Pancreas (tissue), 10 donors: ENCODE measurements around the gene RAB26. TPM values are rescaled to one million over a fixed set of nuclear protein-coding genes. Genes with fewer than 3 reads are reported as not detected.
"Not testable (repeated sequence)": the region's sequence is repeated elsewhere in the genome, so short reads cannot be mapped to it uniquely, and the experiment has no call there.

Source experiments
- ATAC-seq, 4 donors: fragments of 200-7000 bp; cut with Tn5 transposase; one replicate each; pipeline versions ENCODE4 v1.8.0 to v1.9.1; 2020; ENCODE audit warnings: mild to moderate bottlenecking in 4 of 4, moderate library complexity in 4 of 4
- DNase-seq, 6 donors: peaks; one replicate each; pipeline ENCODE4 v3.0.0-alpha.2; 2020
- FAIRE-seq: peaks from 2 replicates; lab custom pipeline; 2012; peaks lifted over from hg19 to GRCh38; lab: Jason Lieb, UNC
- H3K27ac ChIP-seq, 4 donors: fragments of 200-600 bp; sonication (generic); 1 replicate in 3 of 4; 2 replicates in 1 of 4; pipeline versions ENCODE4 v1.5.0 to v1.8.0; 2020
- H3K27me3 ChIP-seq, 4 donors: fragments of 200-600 bp; one replicate each; pipeline ENCODE4 v1.8.0; 2021
- H3K36me3 ChIP-seq, 3 donors: fragments of 200-600 bp; sonication (generic) in 1 of 3; one replicate each; pipeline versions ENCODE4 v1.5.0 to v1.8.0; 2020 to 2021
- H3K4me1 ChIP-seq, 3 donors: fragments of 200-600 bp; one replicate each; pipeline ENCODE4 v1.8.0; 2021
- H3K4me3 ChIP-seq, 4 donors: fragments of 200-600 bp; sonication (generic) in 2 of 4; one replicate each; pipeline versions ENCODE4 v1.5.0 to v1.8.0; 2020 to 2021
- H3K9me3 ChIP-seq, 4 donors: fragments of 200-600 bp; one replicate each; pipeline ENCODE4 v1.8.0; 2021
- WGBS, 2 donors: extraction: QIAGEN DNeasy Blood & Tissue Kit; methylation state at CpG; one replicate each; pipeline ENCODE4 v1.1.7; 2013; 5-methylcytosine and 5-hydroxymethylcytosine counted together
- intact Hi-C, 3 donors: fragments of 100-400 bp; cut with DNase I; formaldehyde crosslinking; loops; one replicate each; pipeline versions ENCODE4 v1.11.1 to v1.14.2; 2022
- microRNA-seq, 2 donors: library from miRNA; unstranded; fragments of <30 nt; microRNA quantifications; one replicate each; pipeline versions ENCODE4 to v1.1.0, GENCODE V29; 2019 to 2020
- polyA plus RNA-seq, 2 donors: library from polyadenylated mRNA; stranded (reverse); fragments of 200-250 nt; gene quantifications; one replicate each; pipeline ENCODE4 v1.2.3, GENCODE V29; 2013
- total RNA-seq, 6 donors: library from RNA; stranded (reverse); fragmentation: NEBNext Ultra II Directional in 4 of 6; extraction: Animal tissue kit (Norgen Biotek cat#: 25700) in 4 of 6; gene quantifications; one replicate each; pipeline versions ENCODE4 v1.2.1 to v1.2.4, GENCODE V29; 2021 to 2023
- TF ChIP-seq, protein P1 (sequence below), 4 donors: fragments of 200-600 bp; sonication (generic) in 3 of 4; IDR thresholded peaks; one replicate each; pipeline versions ENCODE4 v1.5.0 to v1.8.0; 2021; ENCODE audit warnings: antibody characterized with exemption in 4 of 4
- donor health status: healthy with polysubstance abuse.
- donor health status: DM: no; HTN: no; CAD: no; lungs with moderate emphysema.
- donor health status: DM: no; HTN: no; CAD: no.
- donor health status: control.
- donor health status: control.
- donor health status: Bipolar disorder and iron deficiency.
- donor health status: DM: yes; HTN: yes; CAD: no.
- donor health status: DM: no; HTN: no; CAD: no.
- donor health status: DM: no; HTN: no; CAD: no.
- donor health status: DM: yes; HTN: yes; CAD: no.

RAB26 gene
- total and polyA plus RNA-seq, 8 donors = 19.2 to 255 (median 33.6) TPM

DNA sequence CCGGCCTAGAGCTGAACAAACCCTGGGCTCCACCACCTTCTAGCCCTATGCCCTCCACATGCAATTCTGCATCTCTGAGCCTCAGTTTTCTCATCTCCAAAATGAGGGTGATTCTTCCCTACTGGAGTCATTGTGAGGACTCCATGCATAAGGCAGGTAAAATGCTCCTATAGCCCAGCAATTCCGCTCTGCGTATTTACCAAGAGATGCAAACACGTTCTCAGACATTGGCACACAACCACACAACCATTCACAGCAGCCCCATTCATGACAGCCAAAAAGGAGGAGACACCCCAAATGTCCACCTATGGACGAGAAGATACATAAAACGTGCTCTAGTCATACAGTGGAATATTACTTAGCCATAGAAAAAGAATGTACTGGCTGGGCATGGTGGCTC, 51.9 kb downstream of the RAB26 start:
- TF ChIP-seq, protein P1, sequence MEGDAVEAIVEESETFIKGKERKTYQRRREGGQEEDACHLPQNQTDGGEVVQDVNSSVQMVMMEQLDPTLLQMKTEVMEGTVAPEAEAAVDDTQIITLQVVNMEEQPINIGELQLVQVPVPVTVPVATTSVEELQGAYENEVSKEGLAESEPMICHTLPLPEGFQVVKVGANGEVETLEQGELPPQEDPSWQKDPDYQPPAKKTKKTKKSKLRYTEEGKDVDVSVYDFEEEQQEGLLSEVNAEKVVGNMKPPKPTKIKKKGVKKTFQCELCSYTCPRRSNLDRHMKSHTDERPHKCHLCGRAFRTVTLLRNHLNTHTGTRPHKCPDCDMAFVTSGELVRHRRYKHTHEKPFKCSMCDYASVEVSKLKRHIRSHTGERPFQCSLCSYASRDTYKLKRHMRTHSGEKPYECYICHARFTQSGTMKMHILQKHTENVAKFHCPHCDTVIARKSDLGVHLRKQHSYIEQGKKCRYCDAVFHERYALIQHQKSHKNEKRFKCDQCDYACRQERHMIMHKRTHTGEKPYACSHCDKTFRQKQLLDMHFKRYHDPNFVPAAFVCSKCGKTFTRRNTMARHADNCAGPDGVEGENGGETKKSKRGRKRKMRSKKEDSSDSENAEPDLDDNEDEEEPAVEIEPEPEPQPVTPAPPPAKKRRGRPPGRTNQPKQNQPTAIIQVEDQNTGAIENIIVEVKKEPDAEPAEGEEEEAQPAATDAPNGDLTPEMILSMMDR (IDR thresholded peaks at IDR 0.05) = no peak
- intact Hi-C loops = no loop called here
- ATAC-seq (no peak), DNase-seq (no peak), FAIRE-seq (no peak)
- peaks cover 5 to 9% (median 7%) of the 10 kb centered on the region in 3 donors for H3K4me1 ChIP-seq
- H3K27ac ChIP-seq = no peak overlapping the region
- no peaks in the 10 kb centered on the region for H3K9me3 ChIP-seq
- H3K36me3 ChIP-seq = no peaks in the 10 kb centered on the region
- H3K27me3 ChIP-seq = no peaks in the 10 kb centered on the region
- H3K4me3 ChIP-seq = no peak overlapping the region
- 84 to 87% methylated on average over 6 of the region's 6 CpGs for WGBS, 2 donors

DNA sequence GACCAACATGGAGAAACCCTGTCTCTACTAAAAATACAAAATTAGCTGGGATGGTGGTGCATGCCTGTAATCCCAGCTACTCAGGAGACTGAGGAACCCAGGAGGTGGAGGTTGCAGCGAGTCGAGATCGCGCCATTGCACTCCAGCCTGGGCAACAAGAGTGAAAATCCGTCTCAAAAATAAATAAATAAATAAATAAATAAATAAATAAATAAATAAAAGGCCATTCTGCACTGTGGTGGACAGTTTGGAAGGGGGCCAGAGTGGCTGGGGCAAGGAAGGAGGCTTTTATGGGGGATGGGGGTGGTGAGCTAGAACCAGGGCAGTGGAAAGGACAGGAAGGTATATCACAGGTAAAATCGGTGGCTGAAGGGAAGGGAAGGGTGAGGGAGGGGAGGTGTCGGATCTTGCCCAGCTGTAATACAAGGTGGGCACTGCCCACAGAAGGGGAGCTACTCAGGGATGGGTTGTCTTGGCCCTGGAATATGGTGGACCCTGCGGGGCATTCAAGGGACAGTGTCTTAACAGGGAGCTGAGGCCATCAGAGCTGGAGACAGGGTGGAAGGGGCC, 54.8 kb downstream of the RAB26 start:
- H3K27me3 ChIP-seq, H3K4me1 ChIP-seq, FAIRE-seq, H3K9me3 ChIP-seq, H3K27ac ChIP-seq, intact Hi-C loops, ATAC-seq, H3K4me3 ChIP-seq, DNase-seq: not testable (repeated sequence)
- H3K36me3 ChIP-seq = peaks cover 0 to 13% (median 0%) of the 10 kb centered on the region in 3 donors
- 94 to 97% methylated on average over 8 of the region's 8 CpGs for WGBS, 2 donors

Small RNAs within 50 kb of the gene (microRNA-seq; reads per million reads assigned to microRNA genes)
- 0 reads per million in 2 donors for gene MIR3180-5
- 0 reads per million in 2 donors for gene MIR4516
- 0 reads per million in 2 donors for gene MIR6511B1

Other genes with a start within 250 kb of the RAB26 start
- gene HS3ST6, start 230.2 kb upstream of the RAB26 start, total RNA-seq = not detected
- gene HS3ST6, start 230.2 kb upstream of the RAB26 start, polyA plus RNA-seq = under 1 TPM in 1 of 2 donors, not detected in 1; 0.11 TPM
- 10 to 100 TPM; 29.7 to 77.4 (median 57.0) TPM for gene MSRB1, start 205.4 kb upstream of the RAB26 start, total RNA-seq
- 10 to 100 TPM; 47.0 to 94.4 TPM for gene MSRB1, start 205.4 kb upstream of the RAB26 start, polyA plus RNA-seq
- gene RPL3L, start 193.9 kb upstream of the RAB26 start, total RNA-seq = 10 to 100 TPM in 3 of 6 donors, under 1 TPM in 2, not detected in 1; 0.09 to 35.3 (median 11.0) TPM
- gene RPL3L, start 193.9 kb upstream of the RAB26 start, polyA plus RNA-seq = 10 to 100 TPM in 1 of 2 donors, under 1 TPM in 1; 0.05 to 11.3 TPM
- 10 to 100 TPM; 54.0 to 72.1 (median 58.7) TPM for gene NDUFB10, start 189.1 kb upstream of the RAB26 start, total RNA-seq
- gene NDUFB10, start 189.1 kb upstream of the RAB26 start, polyA plus RNA-seq = 100 to 1,000 TPM in 1 of 2 donors, 10 to 100 TPM in 1; 84.2 to 108 TPM
- 1,000 to 10,000 TPM; 1,316 to 3,013 (median 1,806) TPM for gene RPS2, start 183.8 kb upstream of the RAB26 start, total RNA-seq
- gene RPS2, start 183.8 kb upstream of the RAB26 start, polyA plus RNA-seq = 1,000 to 10,000 TPM; 1,574 to 3,219 TPM
- gene RNF151, start 181.8 kb upstream of the RAB26 start, total RNA-seq = not detected
- under 1 TPM; 0.12 to 0.61 TPM for gene RNF151, start 181.8 kb upstream of the RAB26 start, polyA plus RNA-seq
- 10 to 100 TPM; 14.7 to 23.5 (median 19.4) TPM for gene TBL3, start 176.6 kb upstream of the RAB26 start, total RNA-seq
- gene TBL3, start 176.6 kb upstream of the RAB26 start, polyA plus RNA-seq = 10 to 100 TPM; 55.8 to 63.7 TPM
- under 1 TPM in 5 of 6 donors, not detected in 1; 0.35 to 0.69 (median 0.52) TPM for gene NOXO1, start 167.2 kb upstream of the RAB26 start, total RNA-seq
- gene NOXO1, start 167.2 kb upstream of the RAB26 start, polyA plus RNA-seq = 1 to 10 TPM in 1 of 2 donors, under 1 TPM in 1; 0.70 to 1.6 TPM
- gene GFER, start 164.4 kb upstream of the RAB26 start, total RNA-seq = 10 to 100 TPM; 17.1 to 31.9 (median 25.9) TPM
- gene GFER, start 164.4 kb upstream of the RAB26 start, polyA plus RNA-seq = 10 to 100 TPM; 25.7 to 62.0 TPM
- 1 to 10 TPM in 1 of 6 donors, under 1 TPM in 5; 0.19 to 1.5 (median 0.55) TPM for gene SYNGR3, start 158.7 kb upstream of the RAB26 start, total RNA-seq
- 1 to 10 TPM in 1 of 2 donors, under 1 TPM in 1; 0.57 to 3.1 TPM for gene SYNGR3, start 158.7 kb upstream of the RAB26 start, polyA plus RNA-seq
- 10 to 100 TPM; 26.0 to 93.6 (median 42.4) TPM for gene ZNF598, start 138.8 kb upstream of the RAB26 start, total RNA-seq
- 10 to 100 TPM; 71.0 to 73.5 TPM for gene ZNF598, start 138.8 kb upstream of the RAB26 start, polyA plus RNA-seq
- 1 to 10 TPM in 2 of 6 donors, under 1 TPM in 4; 0.43 to 1.9 (median 0.50) TPM for gene NPW, start 128.8 kb upstream of the RAB26 start, total RNA-seq
- gene NPW, start 128.8 kb upstream of the RAB26 start, polyA plus RNA-seq = 1 to 10 TPM; 1.3 to 2.7 TPM
- gene NHERF2, start 121.7 kb upstream of the RAB26 start, total RNA-seq = 10 to 100 TPM; 14.7 to 28.9 (median 23.0) TPM
- gene NHERF2, start 121.7 kb upstream of the RAB26 start, polyA plus RNA-seq = 100 to 1,000 TPM in 1 of 2 donors, 10 to 100 TPM in 1; 60.7 to 144 TPM
- gene NTHL1, start 100.8 kb upstream of the RAB26 start, total RNA-seq = 10 to 100 TPM in 1 of 6 donors, 1 to 10 TPM in 5; 5.2 to 10.4 (median 8.4) TPM
- gene NTHL1, start 100.8 kb upstream of the RAB26 start, polyA plus RNA-seq = 10 to 100 TPM; 22.1 to 22.8 TPM
- 10 to 100 TPM; 51.0 to 91.7 (median 77.6) TPM for gene TSC2, start 100.6 kb upstream of the RAB26 start, total RNA-seq
- gene TSC2, start 100.6 kb upstream of the RAB26 start, polyA plus RNA-seq = 100 to 1,000 TPM; 119 to 172 TPM
- gene PKD1, start 12.7 kb upstream of the RAB26 start, total RNA-seq = 10 to 100 TPM; 29.8 to 50.5 (median 39.5) TPM
- gene PKD1, start 12.7 kb upstream of the RAB26 start, polyA plus RNA-seq = 100 to 1,000 TPM in 1 of 2 donors, 10 to 100 TPM in 1; 68.6 to 127 TPM
- 10 to 100 TPM; 25.3 to 45.1 (median 40.8) TPM for gene TRAF7, start 7.2 kb downstream of the RAB26 start, total RNA-seq
- 10 to 100 TPM; 24.5 to 30.1 TPM for gene TRAF7, start 7.2 kb downstream of the RAB26 start, polyA plus RNA-seq
- 1 to 10 TPM in 2 of 6 donors, under 1 TPM in 4; 0.61 to 1.7 (median 0.81) TPM for gene CASKIN1, start 48.0 kb downstream of the RAB26 start, total RNA-seq
- 1 to 10 TPM; 1.5 to 2.1 TPM for gene CASKIN1, start 48.0 kb downstream of the RAB26 start, polyA plus RNA-seq
- gene MLST8, start 56.8 kb downstream of the RAB26 start, total RNA-seq = 10 to 100 TPM; 16.6 to 27.0 (median 19.1) TPM
- 10 to 100 TPM; 59.3 to 62.8 TPM for gene MLST8, start 56.8 kb downstream of the RAB26 start, polyA plus RNA-seq
- gene BRICD5, start 62.2 kb downstream of the RAB26 start, total RNA-seq = 1 to 10 TPM; 1.0 to 2.4 (median 2.0) TPM
- gene BRICD5, start 62.2 kb downstream of the RAB26 start, polyA plus RNA-seq = 10 to 100 TPM in 1 of 2 donors, 1 to 10 TPM in 1; 8.9 to 24.5 TPM
- gene PGP, start 66.2 kb downstream of the RAB26 start, total RNA-seq = 1 to 10 TPM; 2.9 to 5.8 (median 3.7) TPM
- gene PGP, start 66.2 kb downstream of the RAB26 start, polyA plus RNA-seq = 10 to 100 TPM in 1 of 2 donors, 1 to 10 TPM in 1; 8.9 to 10.2 TPM
- gene E4F1, start 75.0 kb downstream of the RAB26 start, total RNA-seq = 10 to 100 TPM in 2 of 6 donors, 1 to 10 TPM in 4; 8.7 to 13.2 (median 9.4) TPM
- gene E4F1, start 75.0 kb downstream of the RAB26 start, polyA plus RNA-seq = 10 to 100 TPM; 47.8 to 48.4 TPM
- 1 to 10 TPM in 1 of 6 donors, under 1 TPM in 5; 0.31 to 1.3 (median 0.67) TPM for gene DNASE1L2, start 87.8 kb downstream of the RAB26 start, total RNA-seq
- 1 to 10 TPM; 3.4 to 4.9 TPM for gene DNASE1L2, start 87.8 kb downstream of the RAB26 start, polyA plus RNA-seq
- 10 to 100 TPM; 31.9 to 64.4 (median 36.3) TPM for gene ECI1, start 103.0 kb downstream of the RAB26 start, total RNA-seq
- 10 to 100 TPM; 51.1 to 72.5 TPM for gene ECI1, start 103.0 kb downstream of the RAB26 start, polyA plus RNA-seq
- gene RNPS1, start 119.5 kb downstream of the RAB26 start, total RNA-seq = 10 to 100 TPM; 36.0 to 66.2 (median 50.3) TPM
- gene RNPS1, start 119.5 kb downstream of the RAB26 start, polyA plus RNA-seq = 100 to 1,000 TPM in 1 of 2 donors, 10 to 100 TPM in 1; 56.0 to 103 TPM
- gene ABCA3, start 192.1 kb downstream of the RAB26 start, total RNA-seq = 10 to 100 TPM; 12.7 to 26.5 (median 16.5) TPM
- 10 to 100 TPM; 22.6 to 22.8 TPM for gene ABCA3, start 192.1 kb downstream of the RAB26 start, polyA plus RNA-seq